ENCODE data around the gene ST3GAL3. TPM values are rescaled to one million over a fixed set of nuclear protein-coding genes. Genes with fewer than 3 reads are reported as not detected.

Gene ST3GAL3
- total and polyA plus RNA-seq, 10 of the 15 experiments (the other 5 are each of a cell fraction or from before 2014, with no cell fraction given), result 1.2 to 19.3 (median 11.0) TPM

- H3K9ac ChIP-seq (ENCODE audit: control insufficient read depth, insufficient read depth, low read length), result no peak overlapping the region
- peaks cover 21% of the 10 kb centered on the region for H3K4me1 ChIP-seq (ENCODE audit: control insufficient read depth, insufficient read depth, low read length)
- no peak overlapping the region for H3K4me2 ChIP-seq (ENCODE audit: control insufficient read depth, insufficient read depth)
- no peak overlapping the region for H3K27ac ChIP-seq (ENCODE audit: control insufficient read depth, insufficient read depth)
- H4K20me1 ChIP-seq (ENCODE audit: control insufficient read depth, insufficient read depth), result no peaks in the 10 kb centered on the region
- no peak overlapping the region for H3K4me3 ChIP-seq
- H2AFZ ChIP-seq (ENCODE audit: control insufficient read depth, low read depth, low read length), result no peak overlapping the region
- CTCF ChIA-PET, result interaction anchor here (1.0 kb wide), 1 partner anchor 9 kb away, joined by 3 read pairs; no protein-coding TSS in a partner anchor
- SMC1A ChIA-PET (ENCODE audit: uncharacterized antibody, unreplicated experiment), result interaction anchor here (0.6 kb wide), 1 partner anchor 78 kb away, joined by 3 read pairs; no protein-coding TSS in a partner anchor
- ATAC-seq (no peak), DNase-seq (ENCODE audit: low read depth, low spot score) (no peak), FAIRE-seq (no peak)
- no peaks in the 10 kb centered on the region for H3K79me2 ChIP-seq (ENCODE audit: control insufficient read depth, insufficient read depth, low read length)
- TF ChIP-seq GATAD2B (conservative IDR thresholded peaks at IDR 0.05; ENCODE audit: low read depth), result no peak
- no peak for TF ChIP-seq ZNF384 (IDR thresholded peaks at IDR 0.05; ENCODE audit: borderline replicate concordance, low read depth, low read length)
- TF ChIP-seq CEBPZ (IDR thresholded peaks at IDR 0.05; ENCODE audit: low read depth, low read length), result no peak
- TF ChIP-seq ZNF24 (IDR thresholded peaks at IDR 0.05), result no peak
- no peak for TF ChIP-seq MYB (IDR thresholded peaks at IDR 0.05; ENCODE audit: borderline replicate concordance, low read depth, low read length)
- TF ChIP-seq ZNF274 (IDR thresholded peaks at IDR 0.05; ENCODE audit: insufficient read depth, insufficient read length), result no peak
- no peak for TF ChIP-seq CEBPB (IDR thresholded peaks at IDR 0.05; ENCODE audit: borderline replicate concordance in 1 of 2, low read depth in 2 of 2, low read length in 2 of 2)
- no peak for TF ChIP-seq RB1 (IDR thresholded peaks at IDR 0.05; ENCODE audit: borderline replicate concordance)
- no peak for TF ChIP-seq HDGF (IDR thresholded peaks at IDR 0.05)
- no peak for TF ChIP-seq BRCA1 (IDR thresholded peaks at IDR 0.05; ENCODE audit: low read depth, low read length)
- TF ChIP-seq FOS (IDR thresholded peaks at IDR 0.05; ENCODE audit: borderline replicate concordance, extremely low read depth, insufficient read length), result no peak
- no peak for TF ChIP-seq RAD21 (IDR thresholded peaks at IDR 0.05; ENCODE audit: insufficient read depth, low read depth, low read length)
- peaks cover 2% of the 10 kb centered on the region; the same call in 2 of the 3 replicates for H3K9me3 ChIP-seq (replicated peaks; ENCODE audit: control insufficient read depth, insufficient read depth, low read length)
- POLR2A ChIA-PET, result interaction anchor here (1.5 kb wide), 1 partner anchor 10 kb away, joined by 3 read pairs; no protein-coding TSS in a partner anchor
- WGBS (ENCODE audit: insufficient coverage, insufficient replicate concordance, low lambda C conversion rate, missing lambda C conversion rate), result 94% methylated on average over 1 of the region's 1 CpG
- intact Hi-C loops (cut with micrococcal nuclease; ENCODE audit: unreplicated experiment), result no loop called here
- in situ Hi-C loops (cut with MboI), result no loop called here
- no peaks in the 10 kb centered on the region for H3K27me3 ChIP-seq (replicated peaks in 1 of 2; ENCODE audit: control insufficient read depth in 2 of 2, insufficient read depth in 2 of 2, low read length in 1 of 2)
- RAD21 ChIA-PET (ENCODE audit: unreplicated experiment), result interaction anchor here (1.0 kb wide), 1 partner anchor 93 kb away, joined by 4 read pairs; no protein-coding TSS in a partner anchor
- H3K36me3 ChIP-seq (ENCODE audit: control insufficient read depth in 2 of 2, insufficient read depth in 2 of 2, low read length in 1 of 2), result peaks cover 0 to 9% of the 10 kb centered on the region in 2 experiments; a peak in 2 of 4 replicates
- no TSS peak for BruUV-seq (replicated peaks)
Observed at GRCh38 chr1:43841321-43842174, 134.2 kb downstream of the ST3GAL3 start.

All from GM12878 (cell line).